Calu3 (cell line): Measurements from ENCODE around the gene IGFBP2. TPM values are rescaled to one million over a fixed set of nuclear protein-coding genes. Genes with fewer than 3 reads are reported as not detected.

Experiments used
- BruUV-seq: library from RNA; stranded (reverse); fragments of 400-500 nt; replicated peaks from 2 replicates; lab custom pipeline; 2021; lab: Mats Ljungman, UMichigan
- CTCF ChIA-PET: fragments of 300-600 bp; sonication (Branson Sonifier 250); formaldehyde crosslinking; loops from one replicate; lab custom pipeline; 2022; ENCODE audit warnings: antibody characterized with exemption; lab: Charles Lee
- DNase-seq: peaks from one replicate; pipeline ENCODE4 v3.0.0; 2022
- H3K27ac Mint-ChIP-seq: one replicate; pipeline ENCODE4 v1.8.0; 2022; ENCODE audit warnings: mixed read lengths; ENCODE audit not compliant: unreplicated experiment
- H3K27me3 Mint-ChIP-seq: one replicate; pipeline ENCODE4 v1.8.0; 2022; ENCODE audit warnings: mixed read lengths; ENCODE audit not compliant: unreplicated experiment
- H3K36me3 Mint-ChIP-seq: one replicate; pipeline ENCODE4 v1.8.0; 2022; ENCODE audit warnings: mild to moderate bottlenecking, moderate library complexity, mixed read lengths; ENCODE audit not compliant: insufficient read depth, unreplicated experiment
- H3K4me1 Mint-ChIP-seq: one replicate; pipeline ENCODE4 v1.8.0; 2022; ENCODE audit warnings: mild to moderate bottlenecking, low read depth, mixed read lengths; ENCODE audit not compliant: unreplicated experiment
- H3K4me3 Mint-ChIP-seq: one replicate; pipeline ENCODE4 v1.8.0; 2022; ENCODE audit warnings: mild to moderate bottlenecking, low read depth, moderate library complexity, mixed read lengths; ENCODE audit not compliant: unreplicated experiment
- H3K9me3 Mint-ChIP-seq: one replicate; pipeline ENCODE4 v1.8.0; 2022; ENCODE audit warnings: low read depth, mixed read lengths; ENCODE audit not compliant: unreplicated experiment
- intact Hi-C: fragments of 100-400 bp; cut with micrococcal nuclease; formaldehyde crosslinking; loops from one replicate; pipeline ENCODE4 v1.10.0; 2022; ENCODE audit not compliant: unreplicated experiment
- total RNA-seq: library from RNA; stranded (reverse); gene quantifications from 2 replicates; pipeline ENCODE4 v1.2.3, GENCODE V29; 2022
- TF ChIP-seq, protein P1 (sequence below): fragments of 200-600 bp; IDR thresholded peaks from one replicate; pipeline ENCODE4 v1.8.0; 2022; ENCODE audit warnings: antibody characterized with exemption; ENCODE audit not compliant: unreplicated experiment

IGFBP2 gene
- total RNA-seq, 1 experiment from 2014 or later: 175 TPM

DNA sequence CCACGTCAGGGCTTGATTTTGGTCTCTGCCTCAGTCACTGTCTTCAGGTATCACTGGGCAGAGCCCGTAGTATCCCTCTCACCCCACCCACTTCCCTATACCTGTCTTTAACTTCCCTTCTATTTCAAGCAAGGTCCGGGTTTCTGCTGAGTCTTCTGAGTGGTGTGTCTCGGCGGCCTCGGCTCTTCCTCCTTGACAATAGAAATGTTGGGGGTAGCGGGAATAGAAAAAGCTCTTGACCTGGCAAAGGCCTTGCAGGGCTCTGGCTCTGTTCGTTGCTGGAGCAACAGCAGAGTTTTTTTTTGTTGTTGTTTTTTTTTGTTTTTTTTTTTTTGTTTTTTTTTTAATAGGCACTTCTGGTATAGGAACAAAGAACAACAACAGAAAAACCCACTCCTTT, 78.1 kb downstream of the IGFBP2 start:
- intact Hi-C loops: no loop called here
- TF ChIP-seq, protein P1, sequence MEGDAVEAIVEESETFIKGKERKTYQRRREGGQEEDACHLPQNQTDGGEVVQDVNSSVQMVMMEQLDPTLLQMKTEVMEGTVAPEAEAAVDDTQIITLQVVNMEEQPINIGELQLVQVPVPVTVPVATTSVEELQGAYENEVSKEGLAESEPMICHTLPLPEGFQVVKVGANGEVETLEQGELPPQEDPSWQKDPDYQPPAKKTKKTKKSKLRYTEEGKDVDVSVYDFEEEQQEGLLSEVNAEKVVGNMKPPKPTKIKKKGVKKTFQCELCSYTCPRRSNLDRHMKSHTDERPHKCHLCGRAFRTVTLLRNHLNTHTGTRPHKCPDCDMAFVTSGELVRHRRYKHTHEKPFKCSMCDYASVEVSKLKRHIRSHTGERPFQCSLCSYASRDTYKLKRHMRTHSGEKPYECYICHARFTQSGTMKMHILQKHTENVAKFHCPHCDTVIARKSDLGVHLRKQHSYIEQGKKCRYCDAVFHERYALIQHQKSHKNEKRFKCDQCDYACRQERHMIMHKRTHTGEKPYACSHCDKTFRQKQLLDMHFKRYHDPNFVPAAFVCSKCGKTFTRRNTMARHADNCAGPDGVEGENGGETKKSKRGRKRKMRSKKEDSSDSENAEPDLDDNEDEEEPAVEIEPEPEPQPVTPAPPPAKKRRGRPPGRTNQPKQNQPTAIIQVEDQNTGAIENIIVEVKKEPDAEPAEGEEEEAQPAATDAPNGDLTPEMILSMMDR: no peak
- no TSS peak for BruUV-seq
- Mint-ChIP-seq H3K27ac (no peak overlapping the region), H3K4me3 (no peak overlapping the region), H3K4me1 (no peaks in the 10 kb centered on the region), H3K27me3 (no peaks in the 10 kb centered on the region), H3K36me3 (peaks cover 3% of the 10 kb centered on the region), H3K9me3 (no peaks in the 10 kb centered on the region)
- CTCF ChIA-PET: interaction anchor here (0.7 to 1.0 kb wide), 3 partner anchors 11 to 621 kb away, joined by 3 to 4 read pairs (median 3); no protein-coding TSS in a partner anchor
- DNase-seq: no peak

DNA sequence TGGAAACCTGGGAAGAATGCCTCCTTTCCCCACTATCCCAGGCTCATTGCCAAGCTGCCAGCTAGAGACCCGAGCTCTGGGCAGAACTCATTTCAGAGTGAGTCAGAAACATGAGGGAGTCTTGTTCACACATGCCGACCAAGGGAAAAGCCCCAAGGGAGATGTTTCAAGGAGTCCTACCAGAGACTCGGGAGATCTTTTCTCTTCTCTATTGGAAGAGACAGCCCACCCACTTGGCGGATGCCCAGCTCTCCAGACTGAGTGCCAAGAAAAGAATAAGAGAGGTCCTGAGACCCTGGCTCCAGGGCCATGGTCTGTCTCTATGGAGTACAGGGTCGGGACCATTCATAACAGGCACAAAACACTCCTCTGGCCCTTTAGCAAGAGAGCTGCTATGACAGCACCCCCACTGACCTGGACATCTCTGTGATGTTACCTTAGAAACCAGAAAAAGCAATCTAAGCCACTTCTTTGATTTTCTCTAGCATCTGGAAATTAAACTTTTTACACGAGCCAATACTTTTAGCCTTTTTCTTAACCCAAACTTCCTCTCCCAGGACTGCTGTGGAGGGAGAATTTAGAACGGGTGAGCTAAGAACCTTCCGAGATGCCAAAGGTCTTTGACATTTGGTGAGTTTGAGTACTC, 80.6 kb downstream of the IGFBP2 start:
- Mint-ChIP-seq H3K4me1 (no peaks in the 10 kb centered on the region), H3K4me3 (no peak overlapping the region)
- DNase-seq: no peak

More for the DNA sequence above, 80.6 kb downstream of the IGFBP2 start:
- Mint-ChIP-seq H3K27ac (no peak overlapping the region), H3K27me3 (no peaks in the 10 kb centered on the region), H3K36me3 (no peaks in the 10 kb centered on the region), H3K9me3 (no peaks in the 10 kb centered on the region)
- BruUV-seq: no TSS peak
- TF ChIP-seq, protein P1: no peak
- intact Hi-C loops: no loop called here
- CTCF ChIA-PET: no interaction called here

Other genes with a start within 250 kb of the IGFBP2 start
- 24.6 and 25.4 TPM in 2 replicates for gene SMARCAL1, start 220.9 kb upstream of the IGFBP2 start, total RNA-seq
- gene RPL37A, start 134.6 kb upstream of the IGFBP2 start, total RNA-seq: 1,797 and 1,889 TPM in 2 replicates
- gene IGFBP5, start 62.1 kb downstream of the IGFBP2 start, total RNA-seq: 8.7 and 14.8 TPM in 2 replicates
- gene TNP1, start 226.6 kb downstream of the IGFBP2 start, total RNA-seq: not detected in 2 replicates